Mucosa of descending colon (tissue), 3 donors: ENCODE results near the gene IGSF21. TPM values are rescaled to one million over a fixed set of nuclear protein-coding genes. Genes with fewer than 3 reads are reported as not detected.

ENCODE experiments used
- ATAC-seq: fragments of 200-7000 bp; cut with Tn5 transposase; one replicate; pipeline ENCODE4 v1.9.1; 2020; ENCODE audit warnings: mild to moderate bottlenecking, moderate library complexity
- DNase-seq, 3 donors: peaks; one replicate each; pipeline ENCODE4 v3.0.0-alpha.2; 2020
- H3K36me3 ChIP-seq: fragments of 200-600 bp; one replicate; pipeline ENCODE4 v1.8.0; 2021; ENCODE audit warnings: low read depth, mild to moderate bottlenecking
- H3K4me1 ChIP-seq: fragments of 200-600 bp; one replicate; pipeline ENCODE4 v1.8.0; 2021; ENCODE audit warnings: low read depth, mild to moderate bottlenecking
- H3K4me3 ChIP-seq: fragments of 200-600 bp; one replicate; pipeline ENCODE4 v1.8.0; 2021; ENCODE audit warnings: mild to moderate bottlenecking
- H3K9me3 ChIP-seq: fragments of 200-600 bp; one replicate; pipeline ENCODE4 v1.8.0; 2021; ENCODE audit warnings: mild to moderate bottlenecking
- intact Hi-C, 2 donors: fragments of 100-400 bp; cut with DNase I in 1 of 2; cut with micrococcal nuclease in 1 of 2; formaldehyde crosslinking; loops; one replicate each; pipeline versions ENCODE4 v1.11.0 to v1.11.1; 2022; cut with DNase I, micrococcal nuclease
- total RNA-seq, 3 donors: library from RNA; stranded (reverse); fragmentation: NEBNext Ultra II Directional in 2 of 3; extraction: Animal tissue kit (Norgen Biotek cat#: 25700) in 2 of 3; gene quantifications; one replicate each; pipeline versions ENCODE4 v1.2.1 to v1.2.4, GENCODE V29; 2021 to 2023
- TF ChIP-seq, protein P1 (sequence below): fragments of 200-600 bp; IDR thresholded peaks from one replicate; pipeline ENCODE4 v1.8.0; 2022; ENCODE audit warnings: antibody characterized with exemption, mild to moderate bottlenecking
- donor health status: DM: no; HTN: no; CAD: no; lungs with moderate emphysema.
- donor health status: DM: no; HTN: no; CAD: no.
- donor health status: DM: no; HTN: yes; CAD: no.

The IGSF21 gene
- total RNA-seq, 3 donors from 2014 or later = 0.70 to 1.4 (median 0.96) TPM

DNA sequence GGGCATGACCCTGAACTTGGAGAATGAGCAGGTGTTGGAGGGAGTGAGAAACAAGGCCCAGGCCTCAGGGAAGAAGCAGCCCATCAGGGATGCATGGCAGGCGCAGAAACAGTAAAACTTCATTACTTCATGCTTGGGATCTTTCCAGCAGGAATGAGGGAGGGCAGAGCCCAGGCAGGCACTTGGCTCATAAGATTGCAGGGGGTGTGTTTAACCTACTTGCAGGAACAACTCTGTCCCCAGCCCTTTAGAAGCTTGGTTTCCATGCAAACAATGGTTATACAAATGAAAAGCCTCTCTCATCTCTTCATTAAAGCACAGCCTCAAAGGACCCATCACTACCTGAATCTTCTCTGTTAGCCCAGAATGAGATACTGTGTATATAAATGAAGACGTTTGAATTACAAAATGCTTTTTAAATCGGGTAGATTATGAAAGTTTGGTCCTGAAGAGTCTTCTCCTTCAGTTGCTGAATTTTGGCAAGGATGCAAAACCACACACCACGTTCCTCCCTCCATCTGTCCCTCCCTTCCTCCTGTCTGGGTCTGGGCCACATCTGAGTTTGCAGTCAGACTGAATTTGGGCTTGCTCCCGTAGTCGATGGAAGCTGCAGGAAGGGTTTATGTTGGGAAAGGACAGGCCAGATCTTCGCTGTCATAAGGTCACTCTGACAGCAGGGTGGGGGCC lies 218.8 kb downstream of the IGSF21 start:
- intact Hi-C loops = no loop called here
- no peak overlapping the region for H3K4me3 ChIP-seq
- TF ChIP-seq, protein P1, sequence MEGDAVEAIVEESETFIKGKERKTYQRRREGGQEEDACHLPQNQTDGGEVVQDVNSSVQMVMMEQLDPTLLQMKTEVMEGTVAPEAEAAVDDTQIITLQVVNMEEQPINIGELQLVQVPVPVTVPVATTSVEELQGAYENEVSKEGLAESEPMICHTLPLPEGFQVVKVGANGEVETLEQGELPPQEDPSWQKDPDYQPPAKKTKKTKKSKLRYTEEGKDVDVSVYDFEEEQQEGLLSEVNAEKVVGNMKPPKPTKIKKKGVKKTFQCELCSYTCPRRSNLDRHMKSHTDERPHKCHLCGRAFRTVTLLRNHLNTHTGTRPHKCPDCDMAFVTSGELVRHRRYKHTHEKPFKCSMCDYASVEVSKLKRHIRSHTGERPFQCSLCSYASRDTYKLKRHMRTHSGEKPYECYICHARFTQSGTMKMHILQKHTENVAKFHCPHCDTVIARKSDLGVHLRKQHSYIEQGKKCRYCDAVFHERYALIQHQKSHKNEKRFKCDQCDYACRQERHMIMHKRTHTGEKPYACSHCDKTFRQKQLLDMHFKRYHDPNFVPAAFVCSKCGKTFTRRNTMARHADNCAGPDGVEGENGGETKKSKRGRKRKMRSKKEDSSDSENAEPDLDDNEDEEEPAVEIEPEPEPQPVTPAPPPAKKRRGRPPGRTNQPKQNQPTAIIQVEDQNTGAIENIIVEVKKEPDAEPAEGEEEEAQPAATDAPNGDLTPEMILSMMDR = no peak
- no peaks in the 10 kb centered on the region for H3K36me3 ChIP-seq
- no peak for DNase-seq
- ATAC-seq = peak; percentile 21
- no peaks in the 10 kb centered on the region for H3K4me1 ChIP-seq
- no peaks in the 10 kb centered on the region for H3K9me3 ChIP-seq

DNA sequence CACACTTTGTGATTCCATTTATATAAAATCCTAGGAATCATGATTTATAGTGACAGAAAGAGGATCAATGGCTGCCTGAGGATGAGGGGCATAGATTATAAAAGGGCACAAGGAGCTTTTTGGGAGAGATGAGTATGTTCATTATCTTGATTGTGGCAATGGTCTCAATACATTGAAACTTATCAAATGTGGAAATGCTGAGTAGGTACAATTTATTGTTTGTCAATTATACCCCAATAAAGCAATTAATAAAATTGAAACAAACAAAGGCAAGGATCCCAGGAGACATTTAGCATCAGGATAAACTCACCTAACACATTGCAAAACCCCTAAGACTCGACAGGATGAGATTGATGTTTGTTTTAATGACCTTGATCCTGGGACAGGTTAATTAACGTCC lies 220.1 kb downstream of the IGSF21 start:
- H3K9me3 ChIP-seq = no peaks in the 10 kb centered on the region
- intact Hi-C loops = no loop called here
- TF ChIP-seq, protein P1 = no peak
- no peak for DNase-seq
- no peak overlapping the region for H3K4me3 ChIP-seq
- no peak for ATAC-seq
- H3K4me1 ChIP-seq = no peaks in the 10 kb centered on the region
- no peaks in the 10 kb centered on the region for H3K36me3 ChIP-seq

DNA sequence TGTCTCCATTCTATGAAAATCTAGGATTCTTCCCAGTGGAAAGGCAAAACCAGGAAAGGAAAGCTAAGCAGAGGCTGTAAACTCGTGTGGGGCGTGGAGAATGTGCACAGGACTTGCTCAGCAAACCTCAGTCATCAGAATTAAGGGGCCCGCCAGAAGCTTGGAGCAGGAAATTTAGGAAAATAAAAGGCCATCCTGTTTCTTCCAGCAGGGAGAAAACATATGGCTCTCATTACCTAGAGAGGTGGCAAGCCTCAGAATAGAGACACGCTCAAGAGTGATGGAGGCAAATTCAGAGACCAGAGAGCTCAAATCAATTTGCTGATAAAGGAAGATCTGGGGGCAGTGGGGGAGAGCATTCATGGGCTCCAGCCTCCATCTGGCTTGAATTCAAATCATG lies 221.2 kb downstream of the IGSF21 start:
- no peaks in the 10 kb centered on the region for H3K36me3 ChIP-seq
- intact Hi-C loops = no loop called here
- H3K4me3 ChIP-seq = no peak overlapping the region
- H3K9me3 ChIP-seq = no peaks in the 10 kb centered on the region
- H3K4me1 ChIP-seq = no peaks in the 10 kb centered on the region
- no peak for ATAC-seq
- no peak for DNase-seq
- TF ChIP-seq, protein P1 = no peak

DNA sequence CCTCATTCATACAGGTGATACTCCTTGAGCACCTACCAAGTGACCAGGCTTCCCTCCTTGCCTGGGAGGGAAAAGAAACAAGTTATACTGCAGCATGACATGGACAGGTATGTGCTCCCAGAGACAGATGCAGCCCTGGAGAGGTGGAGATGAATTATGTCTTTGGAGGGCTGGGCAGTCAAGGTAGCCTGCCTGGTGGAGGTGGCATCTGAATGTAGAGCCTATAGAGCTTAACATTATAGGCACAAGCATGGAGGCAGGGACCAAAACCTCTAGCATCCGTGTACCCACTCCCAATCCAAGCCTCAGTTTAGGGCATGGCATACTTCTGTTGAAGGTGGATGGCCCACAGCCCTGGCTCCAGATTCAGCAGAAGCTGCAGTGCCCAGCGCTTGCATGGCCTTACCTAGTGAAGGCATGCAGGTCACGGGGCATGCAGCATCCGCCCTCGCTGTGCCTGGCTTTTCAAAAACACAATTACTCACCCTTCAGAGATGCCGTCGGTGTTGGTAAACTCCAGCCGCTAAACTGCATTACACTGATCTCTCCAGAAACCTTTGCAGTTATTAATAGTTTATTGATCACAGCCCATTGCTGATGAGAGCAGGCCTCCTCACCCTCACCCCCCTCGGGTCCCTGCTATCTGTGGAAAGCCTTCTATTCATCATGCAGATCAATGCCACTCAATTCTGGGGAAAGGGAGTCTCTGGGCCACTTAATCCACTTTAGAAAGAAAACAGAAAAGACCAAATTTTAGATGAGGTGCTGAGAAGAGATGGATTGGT lies 222.1 kb downstream of the IGSF21 start:
- DNase-seq = no peak
- Histone ChIP-seq H3K4me1 (no peaks in the 10 kb centered on the region), H3K4me3 (no peak overlapping the region), H3K36me3 (no peaks in the 10 kb centered on the region), H3K9me3 (no peaks in the 10 kb centered on the region)
- intact Hi-C loops = no loop called here
- no peak for ATAC-seq
- TF ChIP-seq, protein P1 = no peak

DNA sequence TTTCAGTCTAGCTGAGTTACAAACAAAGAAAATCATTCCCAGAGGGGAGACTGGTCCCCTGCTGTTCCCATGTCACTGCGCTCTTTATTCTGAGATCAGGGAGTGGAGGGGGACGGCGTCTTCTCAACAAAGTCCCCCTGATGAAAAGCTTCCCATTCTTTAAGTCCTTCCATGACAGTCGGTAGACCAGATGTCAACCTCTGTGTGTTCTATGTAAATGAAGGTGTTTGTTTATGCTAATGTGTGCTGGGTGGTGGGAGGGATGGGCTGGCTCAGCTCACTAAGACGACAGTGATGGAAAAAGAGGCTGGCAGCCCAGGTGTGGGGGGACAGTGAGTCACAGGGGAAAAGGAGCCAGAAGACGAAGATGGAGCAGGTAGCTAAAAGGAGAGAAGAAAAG lies 225.0 kb downstream of the IGSF21 start:
- TF ChIP-seq, protein P1 = no peak
- intact Hi-C loops = no loop called here
- no peak for ATAC-seq
- Histone ChIP-seq H3K36me3 (no peaks in the 10 kb centered on the region), H3K4me3 (no peak overlapping the region), H3K4me1 (no peaks in the 10 kb centered on the region), H3K9me3 (no peaks in the 10 kb centered on the region)
- no peak for DNase-seq
